Measurements from ENCODE around the gene TIGD7.

Gene TIGD7

GRCh38 chr16:3264137-3265036, 40.8 kb downstream of the TIGD7 start:
- peaks cover 4% of the 10 kb centered on the region for H3K4me1 Mint-ChIP-seq
- H3K36me3 Mint-ChIP-seq (ENCODE audit: low read depth): no peaks in the 10 kb centered on the region
- H3K4me3 Mint-ChIP-seq: peak overlapping the region; percentile 84 to 94 (median 94)
- peak overlapping the region; percentile 74 to 94 (median 89) for H3K27ac Mint-ChIP-seq
- H3K9me3 Mint-ChIP-seq: peaks cover 2% of the 10 kb centered on the region
- H3K27me3 Mint-ChIP-seq (ENCODE audit: low read depth): no peaks in the 10 kb centered on the region
- TF ChIP-seq CTCF (IDR thresholded peaks at IDR 0.05; ENCODE audit: unreplicated experiment in 3 of 3): peak in 1 of 3 experiments; percentile 30

DNA sequence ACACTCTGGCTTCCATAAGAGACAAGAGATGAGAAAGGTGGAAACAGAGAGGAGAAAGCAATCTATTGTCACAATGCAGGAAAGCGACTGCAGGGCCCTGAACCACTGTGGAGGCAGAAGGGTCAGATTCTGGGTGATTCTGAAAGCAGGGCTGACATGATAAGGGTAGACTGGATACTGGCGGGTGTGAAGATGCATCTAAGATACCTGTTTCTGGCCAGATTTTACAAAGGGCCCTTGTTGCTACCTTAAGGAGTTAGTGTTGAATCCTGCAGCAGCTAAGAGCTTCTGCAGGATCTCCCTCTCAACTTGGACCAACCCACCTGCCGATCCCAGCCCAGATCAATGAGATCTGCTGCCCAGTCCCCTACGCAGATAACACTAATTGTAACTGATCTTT, 42.7 kb downstream of the TIGD7 start:
- no peaks in the 10 kb centered on the region for H3K36me3 Mint-ChIP-seq (ENCODE audit: low read depth)
- H3K4me1 Mint-ChIP-seq: peaks cover 4% of the 10 kb centered on the region
- H3K27me3 Mint-ChIP-seq (ENCODE audit: low read depth): peaks cover 11% of the 10 kb centered on the region
- no peak for TF ChIP-seq CTCF (IDR thresholded peaks at IDR 0.05; ENCODE audit: unreplicated experiment in 3 of 3)
- H3K9me3 Mint-ChIP-seq: no peaks in the 10 kb centered on the region
- peak overlapping the region; percentile 60 to 74 (median 68) for H3K27ac Mint-ChIP-seq
- peak overlapping the region; percentile 84 to 94 (median 94) for H3K4me3 Mint-ChIP-seq

DNA sequence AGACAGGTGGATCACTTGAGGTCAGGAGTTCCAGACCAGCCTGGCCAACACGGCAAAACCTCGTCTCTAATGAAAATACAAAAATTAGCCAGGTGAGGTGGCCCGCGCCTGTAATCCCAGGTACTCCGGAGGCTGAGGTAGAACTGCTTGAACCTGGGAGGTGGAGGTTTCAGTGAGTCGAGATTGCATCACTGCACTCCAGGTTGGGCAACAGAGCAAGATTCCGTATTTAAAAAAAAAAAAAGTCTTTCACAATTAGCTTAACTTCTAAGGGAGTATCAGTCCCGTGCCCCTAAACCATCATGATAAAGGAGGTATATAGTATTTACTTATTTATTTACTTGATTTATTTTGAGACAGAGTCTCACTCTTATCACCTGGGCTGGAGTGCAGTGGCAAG, 45.4 kb downstream of the TIGD7 start:
- Mint-ChIP-seq H3K36me3 (ENCODE audit: low read depth) (no peaks in the 10 kb centered on the region), H3K4me3 (no peak overlapping the region), H3K27me3 (ENCODE audit: low read depth) (peaks cover 11% of the 10 kb centered on the region), H3K9me3 (no peaks in the 10 kb centered on the region), H3K27ac (no peak overlapping the region), H3K4me1 (peaks cover 4% of the 10 kb centered on the region)
- no peak for TF ChIP-seq CTCF (IDR thresholded peaks at IDR 0.05; ENCODE audit: unreplicated experiment in 3 of 3)

DNA sequence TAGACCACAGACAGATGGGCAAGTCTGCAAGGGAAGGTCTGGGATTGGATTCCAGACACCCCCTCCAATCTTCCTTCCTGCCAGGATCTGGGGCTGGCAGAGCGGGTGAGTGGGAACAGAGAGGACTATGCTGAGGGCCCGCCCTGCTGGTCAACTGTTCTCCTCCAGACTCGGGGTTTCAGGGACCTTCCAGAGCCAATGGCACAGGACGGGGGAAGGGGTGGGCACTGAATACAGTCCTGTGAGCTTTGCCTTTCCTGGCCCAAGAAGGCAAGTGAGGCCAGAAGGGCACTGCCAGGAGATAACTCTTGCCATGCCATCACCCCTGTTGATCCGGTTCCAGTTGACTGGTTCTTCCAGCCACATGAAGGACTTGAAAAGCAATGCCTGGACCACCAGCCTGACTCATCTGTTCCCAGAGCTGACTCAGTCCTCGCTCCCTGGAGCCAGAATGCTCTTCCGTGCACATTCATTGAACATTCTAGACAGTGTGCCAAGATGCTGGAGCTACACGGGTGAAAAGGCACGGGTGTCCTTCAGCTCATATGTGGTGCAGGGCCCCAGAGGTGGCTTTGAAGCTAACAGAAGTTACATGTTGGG, 48.3 kb downstream of the TIGD7 start:
- H3K4me1 Mint-ChIP-seq: no peaks in the 10 kb centered on the region
- no peak for TF ChIP-seq CTCF (IDR thresholded peaks at IDR 0.05; ENCODE audit: unreplicated experiment in 3 of 3)
- H3K27me3 Mint-ChIP-seq (ENCODE audit: low read depth): peaks cover 15% of the 10 kb centered on the region
- no peak overlapping the region for H3K4me3 Mint-ChIP-seq
- no peak overlapping the region for H3K27ac Mint-ChIP-seq
- no peaks in the 10 kb centered on the region for H3K9me3 Mint-ChIP-seq
- no peaks in the 10 kb centered on the region for H3K36me3 Mint-ChIP-seq (ENCODE audit: low read depth)

DNA sequence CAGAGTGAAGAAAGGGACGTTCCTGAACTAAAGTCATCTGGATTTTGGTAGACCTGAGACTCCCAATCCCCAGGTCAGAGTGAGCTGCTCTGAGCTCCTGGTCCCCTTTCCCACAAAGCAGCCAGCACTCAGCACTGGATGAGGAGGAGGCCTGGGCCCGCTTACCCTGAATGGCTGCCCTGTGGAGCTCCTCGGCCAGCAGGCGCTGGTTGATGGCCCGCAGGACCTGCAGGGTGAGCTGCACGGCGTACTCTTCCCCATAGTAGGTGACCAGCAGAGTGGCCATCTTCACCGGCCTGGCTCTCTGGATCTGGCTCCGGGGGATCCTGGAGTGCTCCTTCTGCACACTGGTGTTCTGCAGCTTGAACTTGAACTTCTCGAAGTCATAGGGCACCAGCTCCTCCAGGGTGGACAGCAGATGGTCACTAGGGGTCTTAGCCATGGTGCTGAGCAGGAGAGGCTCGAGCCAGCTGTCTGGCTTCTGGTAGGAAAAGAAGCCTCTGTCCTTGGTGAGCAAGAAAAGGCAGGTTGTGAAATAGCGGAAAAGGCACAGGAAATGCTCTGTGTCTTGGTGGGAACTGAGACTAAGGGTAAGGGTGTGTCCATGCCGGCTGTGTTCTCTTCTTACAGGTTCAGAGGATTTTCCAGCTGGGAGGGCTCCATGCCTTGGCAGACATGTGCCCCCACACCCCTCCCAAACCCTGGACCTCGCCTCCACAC, 48.9 kb downstream of the TIGD7 start, which contains the start of gene MEFV:
Gene MEFV, minus strand, starts transcription at position 488 of the 720 bp plus-strand sequence. Its CDS starts 46 bp downstream, at position 442.
- no peaks in the 10 kb centered on the region for H3K4me1 Mint-ChIP-seq

More for the DNA sequence above, 48.9 kb downstream of the TIGD7 start, which contains the start of gene MEFV:
- Mint-ChIP-seq H3K36me3 (ENCODE audit: low read depth) (no peaks in the 10 kb centered on the region), H3K4me3 (no peak within 1 kb of the TSS), H3K9me3 (no peaks in the 10 kb centered on the region), H3K27ac (no peak within 1 kb of the TSS), H3K27me3 (ENCODE audit: low read depth) (peaks cover 15% of the 10 kb centered on the region)
- TF ChIP-seq CTCF (IDR thresholded peaks at IDR 0.05; ENCODE audit: unreplicated experiment in 3 of 3): no peak
